GM19324 (cell line): ENCODE measurements around the gene ATP4B.

ENCODE experiments used
- ATAC-seq: cut with Tn5 transposase; IDR thresholded peaks from one replicate; pipeline ENCODE4 v1.9.1; 2021; ENCODE audit warnings: mild to moderate bottlenecking, moderate library complexity; ENCODE audit not compliant: unreplicated experiment, low FRiP score

The ATP4B gene

DNA sequence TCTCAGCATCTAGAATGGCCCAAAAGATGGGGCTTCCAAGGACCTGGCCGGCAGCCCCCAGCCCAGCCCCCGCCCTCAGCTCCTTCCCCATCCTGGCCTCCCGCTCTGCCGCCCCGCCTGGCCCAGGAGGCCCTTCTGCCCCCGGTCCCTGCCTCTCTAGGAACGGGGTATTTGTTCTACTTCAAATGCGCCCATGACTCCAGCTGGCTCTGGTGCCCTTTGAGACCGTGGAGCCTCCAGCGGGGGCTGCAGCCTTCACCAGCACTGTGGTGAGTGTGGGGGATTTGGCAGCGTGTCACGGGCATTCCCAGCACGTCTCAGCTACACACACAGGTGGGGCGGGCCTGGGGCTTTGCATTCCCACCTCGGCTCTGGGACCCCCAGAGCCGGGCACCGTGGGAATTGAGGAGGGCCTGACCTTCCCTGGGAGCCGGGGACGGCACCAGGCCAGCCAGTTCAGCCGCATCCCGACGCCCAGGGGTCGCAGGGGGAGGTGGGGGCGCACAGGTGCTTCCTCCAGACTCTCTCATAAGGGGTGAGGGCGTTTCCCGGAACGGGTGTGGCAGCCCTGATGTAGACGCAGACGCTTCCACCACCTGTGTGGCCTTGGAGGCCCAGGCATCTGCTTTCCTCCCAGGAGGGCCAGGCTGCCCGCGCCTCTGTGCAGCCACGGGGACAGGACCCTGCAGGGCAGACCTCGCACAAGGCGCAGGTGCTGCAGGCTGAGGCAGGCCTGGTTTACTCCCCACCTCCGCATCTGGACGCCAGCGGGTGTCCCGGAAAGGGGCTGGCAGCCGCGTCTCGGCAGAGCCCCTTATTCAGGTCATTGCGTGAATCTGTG lies 947 bp downstream of the ATP4B start:
- no peak for ATAC-seq

DNA sequence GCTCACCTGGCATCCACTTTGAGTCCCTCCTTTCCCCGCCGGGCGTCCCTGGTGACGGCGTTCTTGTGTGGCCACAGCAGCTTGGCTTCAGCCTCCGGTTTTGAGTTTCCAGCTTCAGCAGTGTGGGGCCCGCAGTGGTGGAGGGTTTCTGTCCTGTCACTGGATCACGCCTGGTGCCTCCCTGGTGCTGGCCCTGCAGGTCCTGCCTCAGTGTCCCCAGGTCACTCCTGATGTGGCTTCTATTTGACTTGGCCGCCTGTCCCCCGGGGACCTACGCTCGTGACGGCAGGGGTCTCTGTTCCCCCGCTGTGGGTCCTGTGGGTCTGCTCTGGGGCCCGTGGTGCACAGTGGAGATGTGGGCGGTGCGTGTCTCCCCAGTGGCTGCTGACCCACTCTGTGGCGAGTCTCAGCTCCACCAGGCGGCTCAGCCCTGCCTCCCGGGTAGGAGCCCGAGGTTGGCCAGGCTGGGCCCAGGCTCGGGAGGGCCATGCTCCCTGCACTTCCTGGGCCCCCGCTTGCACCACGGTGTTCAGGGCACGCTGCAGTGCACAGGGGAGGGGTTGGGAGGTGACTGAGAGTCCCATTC lies 1.9 kb downstream of the ATP4B start:
- no peak for ATAC-seq

DNA sequence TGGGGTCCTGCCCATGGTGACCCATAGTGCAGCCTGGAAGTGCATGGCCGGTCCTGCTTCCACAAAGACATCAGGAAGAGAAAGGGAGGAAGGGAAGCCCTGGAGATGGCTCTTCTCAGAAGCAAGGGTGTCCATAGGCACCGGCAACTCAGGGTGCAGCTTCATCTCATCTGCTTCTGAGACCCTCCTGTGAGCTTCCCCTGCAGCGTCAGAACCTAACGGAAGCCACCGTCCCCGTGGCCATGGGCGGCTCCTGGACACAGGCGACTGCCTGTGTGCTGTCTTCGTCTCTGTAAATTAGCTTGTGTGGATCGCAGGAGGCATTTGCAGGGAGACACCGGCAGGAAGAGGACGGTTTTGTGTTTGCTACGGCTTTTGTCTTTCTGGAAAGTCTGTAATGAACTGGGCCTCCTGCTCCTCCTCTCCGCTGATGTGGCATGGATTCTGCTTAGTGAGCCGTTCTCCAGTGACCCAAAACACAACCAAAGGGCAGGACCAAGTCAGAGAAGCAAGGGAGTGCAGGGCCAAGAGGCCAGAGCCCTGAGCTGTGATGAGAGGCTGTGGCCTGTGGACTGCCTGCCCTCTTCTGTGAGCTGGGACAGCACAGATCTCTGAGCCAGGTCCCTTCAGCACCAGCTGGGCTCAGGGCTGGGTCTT lies 2.5 kb downstream of the ATP4B start:
- no peak for ATAC-seq

DNA sequence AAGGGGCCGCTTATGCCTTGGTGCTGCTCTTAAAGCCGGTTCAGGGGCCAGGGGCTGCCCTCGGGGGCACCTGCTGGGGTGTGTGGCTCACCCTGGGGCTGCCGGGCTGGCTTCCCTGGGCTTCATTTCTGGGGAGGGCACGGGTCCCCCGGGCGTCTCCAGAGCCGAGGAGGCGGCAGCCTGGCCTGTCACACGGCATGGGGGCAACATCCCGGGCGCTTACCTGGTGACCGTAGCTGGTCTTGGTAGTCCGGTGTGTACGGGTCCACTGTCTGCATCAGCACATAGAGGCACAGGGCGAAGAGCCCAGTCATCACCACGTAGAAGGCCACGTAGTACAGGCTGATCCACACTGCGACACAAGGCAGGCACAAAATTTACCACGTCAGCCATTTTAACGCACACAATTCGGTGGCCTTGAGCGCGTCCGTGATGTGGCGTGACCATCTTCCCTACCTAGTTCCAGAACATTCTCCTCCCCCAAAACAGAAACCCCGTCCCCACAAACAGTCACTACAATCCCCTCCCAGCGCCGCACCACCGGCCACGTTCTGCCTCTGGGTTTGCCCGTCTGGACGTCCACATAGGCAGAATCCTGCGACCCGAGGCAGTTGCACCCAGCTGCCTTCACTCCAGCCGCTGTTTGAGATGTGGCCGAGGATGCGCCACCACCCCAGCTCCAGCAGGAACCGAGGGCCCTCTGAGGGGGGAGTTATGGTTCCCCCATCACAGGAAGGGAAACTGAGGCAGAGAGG lies 3.2 kb downstream of the ATP4B start:
- ATAC-seq: no peak

DNA sequence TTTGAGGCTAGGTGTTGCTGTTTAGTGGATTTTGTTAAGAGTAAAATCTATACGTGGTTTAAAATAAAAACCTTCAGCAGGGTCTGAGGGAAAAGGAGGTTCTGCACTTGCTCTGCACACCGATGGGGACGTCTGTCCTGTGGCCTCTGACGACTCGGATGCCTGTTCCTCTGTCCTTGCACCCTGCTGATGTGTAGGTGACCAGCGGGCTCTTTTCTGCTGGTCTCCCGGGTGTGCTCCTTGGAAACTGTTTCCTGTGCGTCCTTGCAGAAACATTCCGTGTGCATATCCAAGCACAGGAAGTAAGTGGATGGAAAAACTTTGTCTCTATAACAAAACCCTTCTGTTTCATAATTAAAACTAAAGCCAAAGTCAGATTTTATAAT lies 3.8 kb downstream of the ATP4B start:
- no peak for ATAC-seq

DNA sequence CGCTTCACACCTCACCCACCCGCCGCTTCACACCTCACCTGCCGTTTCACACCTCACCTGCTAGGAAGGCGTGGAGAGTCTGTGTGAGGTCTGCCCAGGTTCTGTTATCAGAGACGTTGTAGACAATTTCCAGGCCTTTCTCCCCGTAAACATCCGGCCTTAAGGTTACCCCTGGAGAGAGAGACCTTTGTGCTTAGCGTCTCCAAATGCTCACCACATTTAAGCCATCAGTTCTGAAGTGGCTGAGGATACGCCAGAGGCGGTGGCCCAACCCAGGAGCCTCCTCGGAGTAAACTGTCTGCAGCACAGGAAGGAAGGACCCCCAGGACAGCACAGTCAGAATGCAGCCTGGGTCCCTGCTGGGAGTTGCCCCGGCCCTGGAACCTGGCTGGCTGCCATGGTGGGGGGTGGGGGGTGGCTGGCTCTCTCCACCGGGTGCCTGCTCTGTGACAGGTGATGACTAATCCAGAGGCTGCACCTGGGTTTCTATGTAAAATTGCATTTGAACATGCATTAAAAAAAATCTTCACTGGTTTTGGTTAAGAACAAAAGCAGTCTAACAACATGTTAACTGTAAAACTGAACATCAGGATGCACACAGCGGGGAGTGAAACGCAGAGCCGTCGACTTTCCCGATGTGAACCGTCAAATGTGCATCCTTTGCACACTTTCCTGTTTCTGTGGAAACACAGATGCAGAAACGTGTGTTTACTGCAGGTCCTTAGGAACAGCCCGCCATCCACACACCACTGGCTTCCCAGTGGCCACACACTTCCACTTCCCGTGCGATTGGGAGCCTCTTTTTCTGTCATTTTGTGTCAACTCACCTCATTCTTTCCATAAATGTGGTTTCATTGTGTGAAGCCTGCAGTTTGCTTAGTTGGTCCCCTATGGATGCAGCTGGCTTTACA lies 4.5 kb downstream of the ATP4B start:
- ATAC-seq: no peak

DNA sequence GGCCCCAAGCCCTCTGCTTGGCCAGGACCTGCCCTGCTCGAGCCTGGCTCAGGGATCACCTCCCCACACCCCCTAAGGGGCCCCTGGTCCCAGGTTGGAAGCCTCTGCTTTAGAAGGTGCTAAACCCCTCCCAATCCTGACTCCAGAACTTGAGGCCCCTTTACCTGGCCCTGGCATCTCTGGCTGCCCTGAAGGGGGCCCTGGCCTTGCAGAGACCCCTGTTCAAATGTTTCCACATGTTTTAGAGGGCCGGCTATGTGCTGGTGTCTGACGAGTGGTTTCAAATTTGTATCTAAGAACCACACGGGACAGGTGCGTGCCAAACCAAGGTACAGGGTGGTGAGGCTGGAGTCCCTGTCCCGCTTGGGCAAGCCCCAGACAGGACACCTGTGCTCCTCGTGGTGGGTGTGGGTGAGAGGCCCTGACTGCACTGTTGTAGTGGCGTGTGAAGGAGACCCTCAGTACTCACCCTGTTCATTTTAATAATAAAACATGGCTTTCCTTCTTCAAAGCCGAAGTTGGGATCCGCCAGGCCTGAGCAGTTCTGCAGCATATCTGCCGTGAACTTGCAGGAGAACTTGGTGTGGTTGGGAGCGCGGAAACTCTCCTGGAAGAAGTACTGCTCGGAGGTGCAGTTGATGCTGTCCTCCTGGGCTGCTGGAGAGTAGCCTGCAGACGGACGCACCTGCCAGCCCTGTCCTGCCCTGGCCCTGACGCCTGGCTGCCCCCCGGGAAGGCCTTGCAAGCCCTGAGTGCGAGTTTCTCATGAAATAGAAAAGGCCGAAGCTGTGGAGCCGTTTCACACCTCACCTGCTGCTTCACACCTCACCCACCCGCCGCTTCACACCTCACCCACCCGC lies 5.4 kb downstream of the ATP4B start:
- no peak for ATAC-seq

DNA sequence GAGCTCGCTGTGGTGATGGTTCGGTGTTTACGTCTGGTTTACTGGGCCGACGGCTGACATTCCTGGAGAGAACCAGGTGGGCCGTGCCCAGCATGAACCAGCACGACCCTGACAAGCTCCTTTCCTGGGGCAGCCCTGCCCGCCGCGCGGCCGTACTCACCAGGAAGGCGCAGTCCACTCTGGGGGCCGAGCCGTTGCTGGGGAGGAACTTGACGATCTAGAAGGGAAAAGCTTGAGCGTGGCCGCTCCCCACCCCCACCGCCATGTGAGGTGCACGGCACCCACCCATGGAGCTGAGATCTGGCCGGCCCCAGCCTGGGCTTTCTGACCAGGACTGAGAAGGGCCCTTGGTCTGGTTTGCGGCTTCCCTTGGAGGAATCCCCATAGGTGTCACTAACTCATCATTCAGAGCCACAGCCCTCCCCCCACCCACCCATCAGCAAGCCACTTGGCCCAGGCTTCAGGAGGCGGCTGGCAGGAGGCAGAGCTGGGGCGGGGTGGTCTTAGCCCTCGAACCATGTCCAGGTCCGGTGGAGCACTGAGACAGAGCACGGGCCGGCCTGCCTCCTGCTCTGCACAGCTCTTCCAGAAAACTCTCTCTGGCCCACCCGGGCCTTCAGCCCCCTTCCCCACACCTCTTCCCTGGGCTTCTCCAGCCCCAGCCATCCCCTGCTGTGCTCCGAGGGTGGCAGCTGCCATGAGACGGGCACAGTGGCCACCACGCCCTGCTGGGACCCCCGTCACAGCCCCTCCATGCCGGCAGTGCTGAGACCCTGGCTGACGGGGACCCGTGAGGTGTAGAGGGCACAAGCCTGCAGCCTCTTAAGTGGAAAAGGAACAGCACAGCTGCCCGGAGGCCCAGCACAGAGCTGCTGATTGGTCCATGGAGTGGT lies 6.2 kb downstream of the ATP4B start:
- no peak for ATAC-seq

DNA sequence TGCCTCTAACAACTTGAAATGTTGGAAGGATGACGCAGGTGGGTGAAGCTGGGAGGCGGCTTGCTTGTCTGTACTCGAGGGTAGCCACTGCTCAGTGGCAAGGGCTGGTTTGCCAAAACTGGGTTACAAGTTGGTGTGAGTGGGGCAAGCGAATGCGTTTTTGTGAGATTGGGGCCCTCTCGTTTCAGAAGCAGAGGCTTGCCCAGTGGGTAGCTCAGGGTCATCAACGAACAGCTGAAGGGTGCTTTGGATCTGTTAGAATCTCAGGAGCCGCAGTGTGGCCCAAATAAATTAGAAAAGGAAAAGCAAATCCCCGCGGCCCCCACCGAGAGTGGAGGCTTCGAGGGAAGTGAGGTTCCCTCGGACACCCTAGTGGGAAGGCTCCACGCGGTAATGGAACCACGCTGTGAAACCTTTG lies 7.3 kb downstream of the ATP4B start:
- ATAC-seq: no peak

DNA sequence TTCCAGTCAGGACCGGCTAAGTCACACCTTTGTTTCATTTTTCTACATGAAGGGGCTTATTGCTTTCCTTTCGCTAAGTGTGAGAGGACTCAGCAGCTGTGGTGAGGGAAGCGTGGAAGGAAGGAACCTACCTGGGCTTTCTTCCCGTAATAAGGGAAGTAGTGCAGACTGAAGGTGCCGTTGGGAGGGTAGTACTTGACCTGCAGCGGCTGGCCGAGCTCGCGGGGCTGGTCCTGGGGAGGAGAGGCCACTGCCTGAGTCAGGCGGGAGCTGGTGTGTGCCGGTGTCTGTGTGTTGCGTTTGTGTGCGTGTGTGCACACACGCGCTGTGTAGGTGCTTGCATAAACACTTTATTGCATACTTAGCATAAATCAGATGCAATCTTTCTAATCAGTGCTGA lies 7.7 kb downstream of the ATP4B start:
- no peak for ATAC-seq

DNA sequence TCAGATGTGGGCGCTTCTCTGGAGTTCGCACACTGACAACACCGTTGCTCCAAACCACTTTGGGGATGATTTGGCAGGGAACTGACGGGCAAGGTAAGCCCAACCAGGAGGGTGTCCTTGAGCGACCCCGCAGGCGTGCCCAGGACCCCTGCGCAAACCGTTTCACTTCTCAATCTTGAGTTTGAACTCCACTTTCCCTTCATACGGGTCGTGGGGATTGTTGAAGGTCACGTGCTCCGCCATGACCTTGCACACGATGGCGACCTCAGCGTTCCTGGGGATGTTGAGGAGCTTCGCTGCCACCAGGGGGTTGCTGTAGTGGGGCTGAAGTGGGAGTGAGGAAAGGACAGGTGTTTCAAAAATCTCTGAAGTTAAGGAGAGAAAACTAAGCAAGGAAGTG lies 8.8 kb downstream of the ATP4B start:
- no peak for ATAC-seq

DNA sequence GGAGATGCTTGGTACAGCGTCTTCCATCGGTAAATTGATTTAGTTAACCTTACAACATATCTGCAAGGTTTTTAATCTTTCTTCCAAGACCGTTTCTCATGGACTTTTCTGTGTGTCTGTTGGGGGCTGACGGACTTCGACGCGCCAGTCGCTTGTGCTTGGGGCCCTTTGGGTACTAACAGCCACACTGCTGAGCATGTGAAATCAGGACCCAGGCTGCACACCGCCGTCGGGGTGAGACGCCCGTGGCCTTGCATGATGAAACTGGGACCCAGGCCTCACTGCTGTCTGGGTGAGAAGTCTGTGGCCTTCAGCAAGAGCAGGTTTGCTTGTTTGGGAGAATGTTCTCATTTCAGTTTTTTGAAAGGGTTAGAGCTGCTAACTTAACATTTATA lies 9.8 kb downstream of the ATP4B start:
- ATAC-seq: no peak

DNA sequence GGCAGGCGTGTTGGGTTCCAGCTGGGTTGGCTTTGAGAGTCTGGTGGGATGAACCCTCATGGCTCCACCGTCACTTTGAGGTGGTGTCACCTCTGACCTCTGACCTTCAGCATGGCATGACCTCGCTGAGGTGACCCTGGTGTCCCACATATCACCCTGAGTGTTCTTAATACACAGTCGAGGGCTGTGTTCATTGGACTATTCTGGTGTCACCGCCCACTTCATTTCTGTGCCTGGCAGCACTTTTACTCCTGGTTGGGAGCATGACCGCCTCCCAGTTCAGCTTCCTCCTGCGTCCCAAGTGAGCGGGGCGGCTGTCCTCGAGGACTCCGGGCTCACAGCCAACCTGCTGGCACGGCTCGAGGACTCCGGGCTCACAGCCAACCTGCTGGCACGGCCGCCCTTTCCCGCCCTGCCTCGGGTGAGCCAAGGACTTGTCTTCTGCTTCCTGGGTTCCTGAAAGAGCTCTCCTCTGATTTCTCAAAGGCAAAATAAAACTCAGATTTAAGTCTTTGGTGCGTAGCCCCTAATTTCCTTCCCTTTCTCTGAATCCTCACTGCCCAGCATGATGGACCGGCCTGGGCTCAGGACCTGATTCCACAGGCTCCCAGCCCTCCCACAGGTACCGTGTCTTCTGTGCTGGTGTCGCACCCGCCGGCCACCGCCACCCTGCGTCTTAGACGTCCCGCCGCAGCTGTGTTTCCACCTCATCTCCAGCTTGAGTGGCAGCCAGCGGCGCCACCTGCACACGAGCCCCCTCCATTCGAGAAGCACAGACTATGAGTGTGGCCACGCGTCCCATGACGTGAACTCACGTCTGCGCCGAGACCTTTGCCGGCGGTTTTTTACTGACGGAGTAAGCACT lies 10.4 kb downstream of the ATP4B start:
- ATAC-seq: no peak

DNA sequence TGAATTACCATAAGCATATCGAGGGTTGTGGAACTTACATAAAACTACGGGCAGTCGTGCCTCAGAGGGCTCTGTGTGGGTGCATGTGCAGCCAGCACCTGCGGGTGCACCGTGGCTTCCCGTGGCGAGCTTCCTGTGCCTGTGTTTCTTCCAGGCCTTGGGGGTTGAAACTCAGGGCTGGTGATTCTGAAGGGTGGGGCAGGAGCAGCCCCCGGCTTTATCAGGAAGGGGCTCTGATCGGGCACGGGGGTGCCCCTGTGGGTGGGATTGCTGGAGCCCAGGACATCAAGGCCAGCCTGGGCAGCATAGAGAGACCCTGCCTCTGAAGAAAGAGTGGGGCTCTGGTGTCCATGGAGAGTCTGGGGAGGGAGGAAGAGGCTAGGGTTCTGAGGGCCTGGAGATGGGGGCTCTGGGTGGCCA lies 11.1 kb downstream of the ATP4B start:
- ATAC-seq: no peak

DNA sequence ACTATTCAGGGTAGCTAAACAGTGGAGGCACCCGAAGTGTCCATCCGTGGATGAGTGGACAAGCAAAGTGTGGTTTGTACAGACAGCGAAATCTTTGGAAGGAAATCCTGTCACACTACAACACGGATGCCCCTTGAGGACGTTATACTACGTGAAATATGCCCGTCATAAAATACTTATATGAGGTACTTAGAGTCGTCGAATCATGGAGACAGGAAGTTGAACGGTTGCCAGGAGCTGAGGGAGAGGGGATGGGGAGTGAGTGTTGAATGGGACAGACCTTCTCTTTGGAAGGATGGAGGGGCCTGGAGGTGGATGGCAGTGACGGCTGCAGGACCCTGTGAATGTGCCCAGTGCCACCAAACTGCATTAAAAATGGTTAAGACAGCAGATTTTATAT lies 11.6 kb downstream of the ATP4B start:
- no peak for ATAC-seq

DNA sequence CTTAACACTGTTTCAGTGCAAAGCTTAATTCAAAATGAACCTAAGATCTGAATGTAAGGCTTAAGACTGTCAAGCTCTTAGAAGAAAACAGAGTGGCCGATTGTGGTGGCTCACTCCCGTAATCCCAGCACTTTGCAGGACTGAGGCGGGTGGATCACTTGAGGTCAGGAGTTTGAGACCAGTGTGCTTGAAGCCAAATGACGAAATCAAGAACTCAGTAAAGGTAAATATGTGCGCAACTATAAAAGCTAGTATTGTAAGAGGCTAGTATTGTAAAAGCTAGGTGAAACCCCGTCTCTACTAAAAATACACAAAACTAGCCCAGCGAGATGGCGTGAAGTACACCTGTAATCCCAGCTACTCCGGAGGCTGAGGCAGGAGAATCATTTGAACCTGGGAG lies 12.7 kb downstream of the ATP4B start:
- ATAC-seq: no peak

DNA sequence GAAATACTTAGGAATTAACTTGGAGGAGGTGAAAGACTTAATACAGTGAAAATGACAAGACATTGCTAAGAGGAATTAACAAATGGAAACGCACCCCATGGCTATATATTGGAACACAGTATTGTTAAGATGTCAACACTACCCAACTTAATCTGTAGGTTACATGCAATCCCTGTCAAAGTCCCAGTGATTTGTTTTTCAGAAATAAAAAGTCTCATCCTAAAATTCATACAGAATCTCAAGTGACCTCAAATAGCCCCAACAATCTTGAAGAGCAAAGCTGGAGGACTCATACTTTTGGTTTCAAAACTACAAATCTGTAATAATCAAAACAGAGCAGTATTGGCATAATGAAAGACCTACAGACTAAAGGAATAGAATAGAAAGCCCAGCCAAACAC lies 13.2 kb downstream of the ATP4B start:
- no peak for ATAC-seq
